Ecto neural progenitor cell (in vitro differentiated cells): ENCODE measurements around the gene PRR20A.
"Not testable (repeated sequence)": the region's sequence is repeated elsewhere in the genome, so short reads cannot be mapped to it uniquely, and the experiment has no call there.

Experiments used
- DNase-seq: peaks from one replicate; pipeline ENCODE4 v3.0.0-alpha.2; 2018; ENCODE audit warnings: low spot score

Gene PRR20A

GRCh38 chr13:57140235-57140968 lies at the start of gene PRR20A:
Gene PRR20A, plus strand, starts transcription at chr13:57140918. Its CDS starts 387 bp downstream, at chr13:57141305.
- not testable (repeated sequence) for DNase-seq

- no peak for DNase-seq
These were observed 25.8 kb upstream of the PRR20A start for GRCh38 chr13:57114945-57115344.

- no peak for DNase-seq
These were observed 17.0 kb upstream of the PRR20A start for GRCh38 chr13:57123681-57124080.

GRCh38 chr13:57128909-57129308 lies 11.8 kb upstream of the PRR20A start:
- no peak for DNase-seq

GRCh38 chr13:57136093-57136492 lies 4.6 kb upstream of the PRR20A start:
- DNase-seq: no peak

- DNase-seq: no peak
These were observed 3.1 kb upstream of the PRR20A start for GRCh38 chr13:57137585-57137984.

- DNase-seq: no peak
These were observed 1.7 kb upstream of the PRR20A start for GRCh38 chr13:57138988-57139387.

- DNase-seq: not testable (repeated sequence)
These were observed 937 bp upstream of the PRR20A start for GRCh38 chr13:57139781-57140180.

- DNase-seq: not testable (repeated sequence)
These were observed 6.5 kb downstream of the PRR20A start, which contains the start of gene PRR20B for GRCh38 chr13:57147188-57147587. Gene PRR20B, plus strand, starts transcription at chr13:57147488. Its CDS starts 387 bp downstream, at chr13:57147875.

GRCh38 chr13:57148106-57148505 lies 7.4 kb downstream of the PRR20A start:
- DNase-seq: not testable (repeated sequence)

- not testable (repeated sequence) for DNase-seq
These were observed 13.0 kb downstream of the PRR20A start, which contains the start of gene PRR20C for GRCh38 chr13:57153761-57154160. Gene PRR20C, plus strand, starts transcription at chr13:57154061. Its CDS starts 387 bp downstream, at chr13:57154448.

GRCh38 chr13:57160332-57160731 lies 19.6 kb downstream of the PRR20A start, which contains the start of gene PRR20D:
Gene PRR20D, plus strand, starts transcription at chr13:57160632. Its CDS starts 387 bp downstream, at chr13:57161019.
- DNase-seq: not testable (repeated sequence)

- DNase-seq: not testable (repeated sequence)
These were observed 26.2 kb downstream of the PRR20A start, which contains the start of gene PRR20E for GRCh38 chr13:57166897-57167296. Gene PRR20E, plus strand, starts transcription at chr13:57167197. Its CDS starts 387 bp downstream, at chr13:57167584.

- no peak for DNase-seq
These were observed 50.9 kb downstream of the PRR20A start for GRCh38 chr13:57191667-57192066.
